ENCODE results near the gene ZNF732. TPM values are rescaled to one million over a fixed set of nuclear protein-coding genes. Genes with fewer than 3 reads are reported as not detected.

The ZNF732 gene
- total RNA-seq (2022; extraction: Qiagen RNA extraction; ENCODE audit: low read depth) = not detected in 5 replicates

DNA sequence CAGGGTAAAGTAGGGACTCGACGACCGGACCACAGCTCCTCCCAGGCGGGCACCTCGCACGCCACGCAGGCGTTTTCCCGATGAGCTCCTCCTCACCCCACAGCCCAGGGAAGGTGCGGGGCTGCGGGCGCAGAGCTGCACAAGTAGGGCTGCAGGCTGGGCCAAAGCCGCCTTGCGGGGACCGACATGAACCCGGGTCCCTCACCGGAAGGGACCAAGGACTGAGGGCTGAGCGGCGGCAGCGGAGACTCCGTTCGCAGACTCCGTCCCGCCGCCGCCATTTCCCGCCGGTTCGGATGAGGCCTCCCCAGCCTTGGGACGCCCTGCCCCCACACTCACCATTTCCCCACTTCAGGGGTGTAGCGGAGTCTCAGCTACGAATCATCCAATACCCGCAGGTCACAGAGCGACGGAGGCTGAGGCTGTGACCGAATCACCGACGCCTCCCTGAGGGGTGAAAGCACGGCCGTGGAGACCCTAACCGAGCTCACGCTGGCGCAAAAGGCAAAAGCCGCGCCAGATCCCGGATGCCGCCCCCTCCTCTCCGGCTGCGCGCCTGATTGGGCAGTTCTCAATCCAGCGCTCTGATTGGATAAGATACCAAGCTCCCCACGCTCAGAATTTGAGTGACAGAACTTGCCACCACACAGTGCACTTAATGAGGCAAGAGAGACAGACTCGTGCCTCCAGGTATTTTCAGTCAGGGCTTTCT is at the start of gene ZNF732:
TSS of gene ZNF732 (minus strand) at position 506 of the 712 bp plus-strand sequence. CDS start at position 342, 164 bp downstream.

DNA sequence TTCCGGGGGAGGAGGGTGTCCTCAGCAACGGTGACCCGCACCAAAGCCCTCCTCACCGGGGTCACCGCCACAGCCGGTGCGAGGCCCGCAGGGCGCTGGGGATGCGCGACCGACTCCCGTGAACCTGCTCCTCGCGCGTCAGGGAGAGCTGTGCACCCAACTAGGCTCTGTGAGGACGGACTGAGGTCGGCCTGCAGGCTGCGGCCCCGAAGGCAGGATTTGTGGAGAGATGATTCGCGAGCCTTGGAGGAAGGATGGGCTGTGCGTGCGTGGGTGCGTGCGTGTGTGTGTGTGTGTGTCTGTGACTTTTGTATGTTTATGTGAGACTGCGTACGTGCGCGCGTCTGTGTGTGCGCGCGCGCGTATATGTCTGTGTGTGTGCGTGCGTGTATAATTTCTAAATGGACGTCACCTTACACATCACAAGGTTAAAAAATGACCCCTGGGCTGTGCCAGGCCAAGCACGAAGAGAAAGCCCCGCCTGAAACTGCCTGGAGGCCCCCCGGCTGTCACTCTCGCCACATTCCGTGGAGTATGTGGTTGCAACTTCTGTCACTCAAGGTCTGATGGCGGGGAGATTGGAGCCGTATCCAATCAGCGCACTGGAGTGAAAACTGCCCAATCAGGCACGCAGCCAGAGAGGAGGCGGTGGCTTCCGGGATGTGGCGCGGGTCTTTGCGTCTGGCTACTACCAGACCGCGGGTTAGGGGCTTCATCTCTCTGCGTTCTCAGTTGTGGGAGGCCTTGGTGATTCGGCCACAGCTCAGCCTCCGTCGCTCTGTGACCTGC is 32.1 kb upstream of the ZNF732 start, which contains the start of gene ZNF141:
TSS of gene ZNF141 (plus strand) at position 672 of the 789 bp plus-strand sequence. CDS start 170 bp downstream, outside the sequence.

Other genes starting within 250 kb of the ZNF732 start
- 0.43 to 0.79 TPM (median 0.58 TPM) in 5 replicates for gene ZNF718, start 181.0 kb downstream of the ZNF732 start, total RNA-seq (2022; extraction: Qiagen RNA extraction; ENCODE audit: low read depth)
- gene ZNF141, start 32.3 kb upstream of the ZNF732 start, total RNA-seq (2022; extraction: Qiagen RNA extraction; ENCODE audit: low read depth) = 2.1 to 3.0 TPM (median 2.4 TPM) in 5 replicates
- 12.9 to 18.6 TPM (median 13.9 TPM) in 5 replicates for gene ZNF721, start 193.7 kb upstream of the ZNF732 start, total RNA-seq (2022; extraction: Qiagen RNA extraction; ENCODE audit: low read depth)
- 19.7 to 26.2 TPM (median 25.2 TPM) in 5 replicates for gene PIGG, start 193.7 kb upstream of the ZNF732 start, total RNA-seq (2022; extraction: Qiagen RNA extraction; ENCODE audit: low read depth)

Data from A549 treated with CpdA at 1 μM for 4 hours (cell line).